ENCODE results near the gene RTP3.
"Not testable (repeated sequence)": the region's sequence is repeated elsewhere in the genome, so short reads cannot be mapped to it uniquely, and the experiment has no call there.

The RTP3 gene

DNA sequence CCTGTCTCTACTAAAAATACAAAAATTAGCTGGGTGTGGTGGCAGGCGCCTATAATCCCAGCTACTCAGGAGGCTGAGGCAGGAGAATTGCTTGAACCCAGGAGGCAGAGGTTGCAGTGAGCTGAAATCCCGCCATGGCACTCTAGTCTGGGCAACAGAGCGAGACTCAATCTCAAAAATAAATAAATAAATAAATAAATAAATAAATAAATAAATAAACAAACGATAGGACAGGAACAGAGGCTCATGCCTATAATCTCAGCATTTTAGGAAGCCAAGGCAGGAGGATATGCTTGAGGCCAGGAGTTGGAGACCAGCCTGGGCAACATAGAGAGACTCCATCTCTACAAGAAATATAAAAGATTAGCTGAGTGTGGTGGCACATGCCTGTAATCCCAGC lies 24.4 kb downstream of the RTP3 start:
- not testable (repeated sequence) for DNase-seq

DNA sequence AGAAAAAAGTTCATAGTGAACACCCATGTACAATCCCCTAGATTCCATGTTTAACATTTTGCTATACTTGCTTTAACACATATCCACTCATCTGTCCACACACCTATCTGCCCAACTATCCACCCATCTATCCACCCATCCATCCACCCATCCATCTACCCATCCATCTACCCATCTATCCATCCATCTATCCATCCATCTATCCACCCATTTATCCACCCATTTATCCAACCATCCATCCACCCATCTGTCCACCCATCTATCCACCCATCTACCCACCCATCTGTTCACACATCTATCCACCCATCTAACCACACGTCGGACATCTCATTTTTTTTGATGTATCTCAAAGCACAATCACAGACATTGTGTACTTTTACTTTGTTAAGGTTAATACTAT lies 25.8 kb downstream of the RTP3 start:
- no peak for DNase-seq

DNA sequence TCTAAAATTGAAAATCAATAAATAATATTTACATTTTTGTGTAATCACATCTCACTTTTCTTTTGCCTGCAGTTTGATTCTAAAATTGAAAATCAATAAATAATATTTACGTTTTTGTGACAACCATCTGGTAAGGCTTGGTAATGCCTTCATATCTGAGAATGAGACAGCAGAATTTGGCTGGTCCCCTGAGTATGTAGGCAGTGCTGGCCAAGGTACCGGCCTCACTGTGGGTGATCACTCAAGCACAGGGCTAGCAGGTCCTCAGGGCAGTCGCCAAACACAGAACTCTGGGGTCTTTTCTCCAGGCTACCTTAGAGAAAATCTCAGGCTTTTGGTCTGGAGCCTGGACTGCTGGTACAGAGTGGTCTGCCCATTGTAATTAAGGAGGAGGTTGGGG lies 26.2 kb downstream of the RTP3 start:
- DNase-seq, result no peak

GRCh38 chr3:46524832-46525231 lies 27.1 kb downstream of the RTP3 start:
- no peak for DNase-seq

GRCh38 chr3:46527239-46527638 lies 29.5 kb downstream of the RTP3 start:
- no peak for DNase-seq

GRCh38 chr3:46533091-46533490 lies 35.3 kb downstream of the RTP3 start:
- DNase-seq, result no peak

GRCh38 chr3:46535746-46536145 lies 38.0 kb downstream of the RTP3 start:
- no peak for DNase-seq

- no peak for DNase-seq
These were observed 39.0 kb downstream of the RTP3 start for GRCh38 chr3:46536758-46537157.

DNA sequence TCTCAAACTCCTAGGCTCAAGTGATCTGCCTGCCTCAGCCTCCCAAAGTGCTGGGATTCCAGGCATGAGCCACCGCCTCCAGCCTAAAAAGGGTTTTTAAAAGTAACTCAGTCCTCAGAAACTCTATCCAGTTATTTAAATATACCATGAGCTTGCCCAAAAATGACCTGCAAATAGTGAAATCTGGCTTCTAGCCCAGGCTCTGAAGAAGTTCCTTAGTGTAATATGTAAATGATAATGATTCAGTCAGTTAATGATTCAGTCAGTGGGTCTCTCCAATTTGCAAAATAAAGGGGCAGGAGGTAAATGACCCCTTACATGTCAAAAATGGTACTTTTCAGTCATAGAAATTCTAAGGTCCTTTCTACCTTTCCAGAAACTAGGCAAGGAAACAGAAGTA lies 39.5 kb downstream of the RTP3 start:
- DNase-seq, result no peak

GRCh38 chr3:46537779-46538178 lies 40.0 kb downstream of the RTP3 start:
- no peak for DNase-seq

DNA sequence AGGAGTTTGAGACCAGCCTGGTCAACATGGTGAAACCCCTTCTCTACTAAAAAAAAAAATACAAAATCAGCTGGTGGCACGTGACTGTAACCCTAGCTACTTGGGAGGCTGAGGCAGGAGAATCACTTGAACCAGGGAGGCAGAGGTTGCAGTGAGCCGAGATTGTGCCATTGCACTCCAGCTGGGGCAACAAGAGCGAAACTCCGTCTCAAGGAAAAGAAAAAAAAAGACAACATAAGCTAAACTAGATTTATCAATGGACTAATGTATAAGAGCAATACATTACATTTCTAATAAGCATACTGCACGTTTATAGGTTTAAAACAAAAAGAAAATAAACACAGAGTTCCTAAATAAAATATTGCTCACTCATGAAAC lies 40.6 kb downstream of the RTP3 start:
- not testable (repeated sequence) for DNase-seq

DNA sequence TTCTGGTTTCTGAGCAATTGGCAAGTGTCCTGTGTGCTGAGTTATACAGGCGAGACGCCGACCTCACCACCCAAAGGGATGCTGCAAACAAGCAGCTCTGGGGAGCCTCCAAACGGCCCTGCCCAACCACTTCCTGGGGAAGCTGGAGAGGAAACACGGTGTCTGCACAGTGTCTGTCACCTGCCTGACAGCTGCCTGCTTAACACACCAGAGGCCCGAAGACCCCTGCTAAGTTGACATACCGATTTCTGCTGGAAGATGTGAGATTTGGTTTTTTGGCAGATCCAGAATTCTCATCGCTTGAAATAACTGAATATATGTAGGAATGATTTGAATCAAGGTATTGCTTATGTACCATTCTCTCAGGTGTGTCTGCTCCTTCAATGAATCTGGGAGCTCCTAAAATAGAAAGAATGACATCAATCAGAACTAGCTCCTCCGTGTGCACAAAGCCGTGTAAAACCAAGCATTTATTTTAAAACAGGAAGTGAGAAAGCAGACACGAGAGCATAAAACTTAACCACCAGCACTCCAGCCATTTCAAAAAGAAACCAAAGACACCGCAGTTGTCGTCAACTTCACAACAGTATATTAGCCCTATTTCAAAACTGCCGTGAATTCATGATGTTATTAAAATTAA lies 41.1 kb downstream of the RTP3 start:
- DNase-seq, result no peak

GRCh38 chr3:46539443-46540005 lies 41.7 kb downstream of the RTP3 start:
- no peak for DNase-seq

DNA sequence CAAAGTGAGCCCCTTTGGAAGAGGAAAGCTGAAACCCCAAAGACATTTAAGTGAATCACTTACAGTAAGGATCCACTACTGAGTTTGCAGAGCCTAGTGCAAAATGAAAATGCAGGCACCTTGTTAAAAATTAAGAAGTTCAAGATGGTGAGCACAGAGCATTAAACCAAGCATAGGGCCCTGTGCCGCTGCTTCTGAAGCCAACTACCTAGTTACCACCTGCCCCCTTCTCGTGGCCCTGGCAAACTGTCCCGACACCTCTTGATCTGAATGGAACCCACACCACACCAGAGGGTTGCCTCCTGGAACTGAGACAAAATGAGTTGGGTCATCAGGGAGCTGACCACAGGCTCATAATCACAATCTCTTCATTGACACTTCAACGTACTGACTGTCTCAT lies 42.8 kb downstream of the RTP3 start:
- DNase-seq, result no peak

DNA sequence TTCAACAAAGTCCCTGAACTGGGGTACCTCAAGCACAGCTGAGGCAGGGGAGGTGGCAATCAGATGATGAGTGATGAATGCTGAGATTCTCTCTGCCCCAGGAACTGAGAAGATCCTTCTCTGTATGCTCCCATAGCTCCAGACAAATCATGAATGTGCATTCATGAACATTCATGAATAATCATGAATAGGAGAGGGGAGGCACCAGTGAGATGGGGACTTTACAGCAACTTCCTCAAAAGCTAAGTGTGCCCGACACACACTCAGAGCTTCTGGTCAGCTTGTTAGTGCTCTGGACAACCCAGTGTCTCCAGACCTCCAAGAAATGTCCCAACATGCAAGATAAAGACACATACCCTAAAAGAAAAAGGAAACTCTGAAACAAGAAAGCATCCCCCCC lies 44.1 kb downstream of the RTP3 start:
- DNase-seq, result no peak

DNA sequence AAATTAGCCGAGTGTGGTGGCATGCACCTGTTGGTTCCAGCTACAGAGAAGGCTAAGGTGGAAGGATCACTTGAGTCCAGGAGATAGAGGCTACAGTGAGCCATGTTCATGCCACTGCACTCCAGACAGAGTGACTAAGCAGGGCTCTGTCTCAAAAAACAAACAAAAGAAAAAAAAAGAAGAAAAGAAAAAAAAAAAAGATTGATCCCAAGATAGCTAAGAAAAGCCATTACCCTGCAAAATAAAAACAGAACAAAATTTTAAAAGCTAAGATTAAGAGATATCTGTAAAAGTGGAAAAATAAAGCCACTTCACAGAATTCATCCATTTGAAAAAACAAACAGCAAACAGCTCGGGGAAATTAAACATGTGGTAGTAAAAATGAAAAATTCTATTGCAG lies 44.6 kb downstream of the RTP3 start:
- DNase-seq, result no peak

DNA sequence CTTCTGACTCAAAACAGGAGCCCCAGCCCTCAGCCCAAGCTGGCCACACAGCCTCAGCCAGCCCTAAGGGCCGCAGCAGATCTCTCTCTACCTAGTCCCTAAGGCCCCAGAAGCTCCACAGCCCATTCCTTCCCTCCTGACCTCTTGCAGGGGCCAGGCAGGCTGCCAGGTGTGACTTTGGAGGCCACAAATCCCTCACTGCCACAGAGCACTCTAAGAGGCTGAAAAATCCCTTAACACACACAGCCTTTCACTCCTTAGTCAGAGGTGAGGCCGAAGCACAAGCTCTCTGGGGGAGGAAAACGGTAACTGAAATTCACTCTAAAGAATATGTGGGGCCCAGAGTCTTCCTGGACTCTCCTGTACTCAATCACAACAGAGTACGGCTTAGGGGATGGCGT lies 45.0 kb downstream of the RTP3 start:
- no peak for DNase-seq

DNA sequence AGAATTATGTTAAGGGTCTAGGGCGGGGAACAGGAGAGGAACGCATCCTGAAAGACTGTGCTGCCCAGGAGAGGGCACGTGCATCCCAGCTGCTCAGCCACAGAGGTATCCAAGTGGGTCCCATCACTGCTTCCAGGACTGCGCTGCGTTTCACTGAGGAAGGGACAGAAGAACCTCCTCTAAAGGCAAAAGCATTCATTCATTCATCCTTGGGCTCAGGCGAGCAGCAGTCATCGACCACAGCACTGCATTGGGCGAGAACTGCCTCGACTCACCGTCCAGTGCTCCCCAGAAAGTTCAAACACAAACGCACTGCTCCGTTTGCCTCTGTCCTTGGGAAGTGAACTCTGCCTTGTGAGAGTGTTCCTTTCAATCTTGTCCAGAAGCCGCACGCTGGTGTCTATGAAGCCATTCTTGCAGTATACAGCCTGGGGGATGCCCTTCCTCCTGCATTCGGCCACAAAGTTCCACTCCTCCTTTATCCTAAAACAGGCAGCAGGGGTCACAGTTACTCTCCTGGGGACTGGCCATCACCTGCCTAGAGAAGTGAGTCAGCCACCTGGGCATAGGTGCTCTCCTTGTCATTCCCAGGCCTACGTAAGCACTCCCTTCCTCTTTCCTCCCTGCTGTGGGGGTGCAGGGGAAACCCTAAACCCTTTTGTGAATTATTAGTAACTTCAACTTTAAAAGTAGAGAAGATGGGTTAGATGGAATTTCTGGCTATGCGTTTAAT lies 47.2 kb downstream of the RTP3 start:
- DNase-seq, result no peak

DNA sequence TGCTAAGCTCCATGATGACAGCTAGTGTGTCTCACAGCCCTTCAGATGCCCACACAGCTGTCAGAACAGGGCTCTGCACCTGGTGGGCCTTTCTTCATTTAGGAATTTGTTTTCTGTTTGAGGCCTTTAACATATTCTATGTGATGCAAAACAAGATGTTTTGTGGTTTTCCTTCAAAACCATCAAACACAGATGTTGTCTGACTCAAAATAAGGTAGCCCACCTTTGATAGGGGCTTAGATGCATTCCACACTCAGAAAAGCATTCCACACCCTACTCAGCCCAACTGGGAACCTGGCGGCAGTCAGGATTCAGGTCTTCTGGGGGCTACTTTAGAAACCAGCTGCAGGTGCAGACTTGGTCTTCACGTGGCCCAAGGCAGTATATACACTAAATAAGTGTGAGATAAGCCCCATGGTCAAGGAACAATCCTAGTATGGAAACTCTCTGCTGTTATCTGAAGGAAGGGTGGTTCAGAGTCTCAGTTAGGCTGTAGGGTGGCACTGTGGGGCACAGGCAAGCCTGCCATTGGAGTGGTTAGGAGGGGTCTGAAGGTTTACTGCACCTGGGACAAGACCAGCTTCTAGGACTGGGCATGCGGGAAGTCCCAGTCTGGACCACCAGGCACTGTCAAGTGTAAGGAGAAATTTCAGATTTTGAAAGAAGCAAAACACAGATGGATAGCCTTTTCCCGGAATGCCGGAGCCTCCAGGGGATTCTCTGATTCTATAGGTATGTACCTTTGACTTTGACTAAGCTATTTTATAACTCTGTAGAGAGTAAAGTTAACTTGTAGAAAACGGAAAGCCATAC lies 48.2 kb downstream of the RTP3 start:
- no peak for DNase-seq

- DNase-seq, result no peak
These were observed 49.2 kb downstream of the RTP3 start for GRCh38 chr3:46546896-46547440.

DNA sequence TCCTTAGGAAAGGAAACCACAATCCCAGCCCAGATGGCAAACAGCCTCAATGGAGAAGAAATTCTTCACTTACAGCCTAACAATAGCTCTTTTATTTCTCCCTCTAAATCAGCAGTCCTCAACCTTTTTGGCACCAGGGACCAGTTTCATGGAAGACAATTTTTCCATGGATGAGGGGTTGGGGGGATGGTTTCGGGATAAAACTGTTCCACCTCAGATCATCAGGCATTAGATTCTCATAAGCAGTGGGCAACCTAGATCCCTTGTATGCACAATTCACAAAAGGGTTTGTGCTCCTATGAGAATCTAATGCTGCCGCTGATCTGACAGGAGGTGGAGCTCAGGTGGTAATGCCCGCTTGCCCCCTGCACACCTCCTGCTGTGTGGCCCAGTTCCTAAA lies 50.8 kb downstream of the RTP3 start:
- not testable (repeated sequence) for DNase-seq

- no peak for DNase-seq
These were observed 51.7 kb downstream of the RTP3 start for GRCh38 chr3:46549408-46549904.

- no peak for DNase-seq
These were observed 52.2 kb downstream of the RTP3 start for GRCh38 chr3:46549989-46550388.
